22Rv1 (cell line): ENCODE data around the gene SLC15A3.

Source experiments
- CTCF ChIP-seq: fragments of 450-650 bp; IDR thresholded peaks from 2 replicates; pipeline ENCODE4 v1.5.1; 2017; ENCODE audit warnings: mild to moderate bottlenecking
- ZFX ChIP-seq: fragments of 450-650 bp; IDR thresholded peaks from 2 replicates; pipeline ENCODE4 v1.6.1; 2017; ENCODE audit warnings: antibody characterized with exemption, borderline replicate concordance

- TF ChIP-seq CTCF (no peak), ZFX (no peak)
These were observed 10.4 kb downstream of the SLC15A3 start for GRCh38 chr11:60941371-60942119.
